K562 (cell line): Measurements from ENCODE around the gene MADCAM1. TPM values are rescaled to one million over a fixed set of nuclear protein-coding genes. Genes with fewer than 3 reads are reported as not detected.

Experiments
- BCLAF1 ChIP-seq, 2 experiments: fragments of 450-650 bp in 1 of 2; IDR thresholded peaks; 2 replicates each; pipeline ENCODE4 v1.6.1; 2011 to 2017; ENCODE audit warnings: low read depth in 2 of 2, antibody characterized with exemption in 1 of 2, borderline replicate concordance in 1 of 2, low read length in 1 of 2, mild to moderate bottlenecking in 1 of 2, mixed read lengths in 1 of 2; ENCODE audit not compliant: control insufficient read depth in 1 of 2
- CTBP1 ChIP-seq: fragments of 450-650 bp; IDR thresholded peaks from 2 replicates; pipeline ENCODE4 v1.6.1; 2016; ENCODE audit warnings: borderline replicate concordance
- FOXO4 ChIP-seq: fragments of 450-650 bp; formaldehyde crosslinking; IDR thresholded peaks from 2 replicates; pipeline ENCODE4 v1.4.0; 2020; ENCODE audit warnings: mild to moderate bottlenecking, moderate library complexity
- GABPA ChIP-seq: fragments of 200-800 bp; sonication (Bioruptor generic); conservative IDR thresholded peaks from 2 replicates; pipeline ENCODE4 v1.6.1; 2016; ENCODE audit warnings: low read depth, missing genetic modification characterization, missing compliant biosample characterization
- HNRNPK ChIP-seq: fragments of 200-400 bp; formaldehyde crosslinking; IDR thresholded peaks from one replicate; pipeline ENCODE4 v1.6.1; 2018; ENCODE audit warnings: mild to moderate bottlenecking, low read depth, low read length; ENCODE audit not compliant: poor library complexity, severe bottlenecking
- JUND ChIP-seq, 2 experiments: IDR thresholded peaks; 2 replicates in 1 of 2; 3 replicates in 1 of 2; pipeline ENCODE4 v1.6.1; 2011; ENCODE audit warnings: borderline replicate concordance in 2 of 2, low read depth in 2 of 2, low read length in 2 of 2, improper control_type of control experiment in 1 of 2, missing biosample characterization in 1 of 2, missing genetic modification characterization in 1 of 2, missing genetic modification reagents in 1 of 2
- MAX ChIP-seq: sonication (generic); formaldehyde crosslinking; IDR thresholded peaks from 2 replicates; pipeline ENCODE4 v1.9.0; 2022; ENCODE audit warnings: mild to moderate bottlenecking, missing genetic modification reagents
- MLLT1 ChIP-seq, 2 experiments: fragments of 450-650 bp; IDR thresholded peaks; 2 replicates each; pipeline ENCODE4 v1.6.1; 2016
- TBP ChIP-seq: optimal IDR thresholded peaks from 2 replicates; pipeline ENCODE3; 2011; ENCODE audit warnings: low read depth, low read length, improper control_type of control experiment
- ZBTB33 ChIP-seq: sonication (generic); formaldehyde crosslinking; IDR thresholded peaks from 2 replicates; pipeline ENCODE4 v1.8.1; 2023; ENCODE audit warnings: mild to moderate bottlenecking, missing genetic modification reagents
- ZBTB7A ChIP-seq: IDR thresholded peaks from 2 replicates; pipeline ENCODE4 v1.6.1; 2011; ENCODE audit warnings: low read depth, mild to moderate bottlenecking, low read length, moderate library complexity, borderline replicate concordance; ENCODE audit not compliant: control insufficient read depth
- ZNF143 ChIP-seq: sonication (generic); formaldehyde crosslinking; IDR thresholded peaks from 2 replicates; pipeline ENCODE4 v1.9.0; 2022; ENCODE audit warnings: mild to moderate bottlenecking, missing genetic modification reagents
- ZNF165 ChIP-seq: fragments of 250-450 bp; sonication (Bioruptor Pico); IDR thresholded peaks from 2 replicates; pipeline ENCODE4 v1.4.0; 2020; ENCODE audit warnings: borderline replicate concordance
- ZNF175 ChIP-seq: fragments of 200-800 bp; sonication (Bioruptor generic); IDR thresholded peaks from 2 replicates; pipeline ENCODE4 v1.6.1; 2016; ENCODE audit warnings: low read depth, mild to moderate bottlenecking, missing genetic modification characterization, missing compliant biosample characterization
- ZNF197 ChIP-seq: fragments of 200-800 bp; sonication (Bioruptor generic); IDR thresholded peaks from 2 replicates; pipeline ENCODE4 v1.6.1; 2016; ENCODE audit warnings: low read depth, missing genetic modification characterization, missing compliant biosample characterization
- polyA plus RNA-seq, 8 experiments: library from polyadenylated mRNA; depleted of rRNA in 4 of 8; stranded (reverse) in 5 of 8; unstranded in 3 of 8; fragments of >200 nt; fragmentation: Nextera tagmentation in 2 of 8; fragmentation: Illumina TruSeq in 1 of 8; extraction: Ambion mirVana in 2 of 8; extraction: Trizol in 1 of 8; gene quantifications; 2 replicates each; pipeline versions ENCODE4 v1.2.1 to v1.2.3, GENCODE V29; 2011 to 2014; ENCODE audit warnings: inconsistent platforms in 1 of 8, missing spikeins in 1 of 8
- total RNA-seq, 7 experiments: library from RNA; depleted of rRNA in 6 of 7; stranded (reverse); fragments of >200 nt in 6 of 7; fragmentation: Illumina TruSeq in 2 of 7; extraction: Trizol in 2 of 7; gene quantifications; 2 replicates each; pipeline versions ENCODE4 v1.2.1 to v1.2.3, GENCODE V29; 2011 to 2021; ENCODE audit warnings: low replicate concordance in 1 of 7

Gene MADCAM1
- total and polyA plus RNA-seq, 9 of the 15 experiments (the other 6 are each of a cell fraction or from before 2014, with no cell fraction given): 0.09 to 0.36 (median 0.09) TPM; not detected in 6

- TF ChIP-seq JUND (IDR thresholded peaks at IDR 0.05; ENCODE audit: borderline replicate concordance, low read depth, low read length) (peak; percentile 43; the same call in 1 of the 2 replicates), JUND (tag; IDR thresholded peaks at IDR 0.05; ENCODE audit: borderline replicate concordance, low read depth, low read length) (no peak), MAX (peak; percentile 73), ZBTB33 (peak; percentile 78; the same call in 1 of the 2 replicates), ZNF165 (CRISPR knock-in tag) (no peak), ZNF175 (CRISPR knock-in tag) (0 out of 2 replicates have a peak, but pooled peaks have one; percentile 9), GABPA (peak; percentile 77), BCLAF1 (IDR thresholded peaks at IDR 0.05; ENCODE audit: borderline replicate concordance in 1 of 2, control insufficient read depth in 1 of 2, low read depth in 2 of 2, low read length in 1 of 2) (peak in 1 of 2 experiments; percentile 95; a peak in 1 of 4 replicates), FOXO4 (CRISPR knock-in tag) (no peak), TBP (peak; percentile 78), CTBP1 (peak; percentile 81; the same call in 1 of the 2 replicates), ZBTB7A (peak; percentile 73; the same call in 1 of the 2 replicates), ZNF197 (CRISPR knock-in tag) (peak; percentile 87), HNRNPK (peak; percentile 64), MLLT1 (IDR thresholded peaks at IDR 0.05) (no peak), ZNF143 (CRISPR knock-in tag) (peak; percentile 92)
These were observed 7.5 kb upstream of the MADCAM1 start (continued) for GRCh38 chr19:488505-489417.
